GM15510 (cell line): Measurements from ENCODE around the gene SHQ1.

Experiments
- POLR2A ChIP-seq: IDR thresholded peaks from 3 replicates; pipeline ENCODE4 v1.6.1; 2011; ENCODE audit warnings: borderline replicate concordance; ENCODE audit not compliant: insufficient read length; ENCODE audit errors: extremely low read depth

The SHQ1 gene

GRCh38 chr3:72756900-72757299 lies 91.3 kb downstream of the SHQ1 start:
- no peak for TF ChIP-seq POLR2A

GRCh38 chr3:72754582-72754981 lies 93.7 kb downstream of the SHQ1 start:
- TF ChIP-seq POLR2A, result no peak

- no peak for TF ChIP-seq POLR2A
These were observed 94.8 kb downstream of the SHQ1 start for GRCh38 chr3:72753495-72753894.

- no peak for TF ChIP-seq POLR2A
These were observed 97.8 kb downstream of the SHQ1 start for GRCh38 chr3:72750405-72750965.

GRCh38 chr3:72748659-72749058 lies 99.6 kb downstream of the SHQ1 start:
- TF ChIP-seq POLR2A, result no peak

- TF ChIP-seq POLR2A, result no peak
These were observed 101.5 kb downstream of the SHQ1 start for GRCh38 chr3:72746430-72747411.

GRCh38 chr3:72745146-72745999 lies 102.9 kb downstream of the SHQ1 start:
- TF ChIP-seq POLR2A, result no peak

- no peak for TF ChIP-seq POLR2A
These were observed 103.9 kb downstream of the SHQ1 start for GRCh38 chr3:72744330-72744729.

GRCh38 chr3:72739531-72740466 lies 108.4 kb downstream of the SHQ1 start:
- TF ChIP-seq POLR2A, result no peak

GRCh38 chr3:72738752-72739530 lies 109.3 kb downstream of the SHQ1 start:
- TF ChIP-seq POLR2A, result peak; percentile 22

- TF ChIP-seq POLR2A, result no peak
These were observed 114.6 kb downstream of the SHQ1 start for GRCh38 chr3:72733676-72734075.

GRCh38 chr3:72728958-72729467 lies 119.2 kb downstream of the SHQ1 start:
- no peak for TF ChIP-seq POLR2A

GRCh38 chr3:72728329-72728889 lies 119.8 kb downstream of the SHQ1 start:
- TF ChIP-seq POLR2A, result no peak
